NCI-H1694 treated with DMSO at 0.1 percent for 48 hours (cell line): Measurements from ENCODE around the gene CD8B.

Experiments
- DNase-seq: peaks from one replicate; lab custom pipeline; 2025; lab: John Stamatoyannopoulos, UW

Gene CD8B

GRCh38 chr2:86770816-86771301 is 90.8 kb downstream of the CD8B start:
- DNase-seq = no peak

- DNase-seq = no peak
These were observed 91.8 kb downstream of the CD8B start for GRCh38 chr2:86769838-86770237.

GRCh38 chr2:86768189-86768949 is 93.3 kb downstream of the CD8B start:
- DNase-seq = no peak
